Measurements from ENCODE around the gene RPS6KB1. TPM values are rescaled to one million over a fixed set of nuclear protein-coding genes. Genes with fewer than 3 reads are reported as not detected.

The RPS6KB1 gene
- total and polyA plus RNA-seq, 9 of the 15 experiments (the other 6 are each of a cell fraction or from before 2014, with no cell fraction given): 8.8 to 60.7 (median 35.1) TPM

GRCh38 chr17:59892924-59893675 is at the start of gene RPS6KB1, which contains the start of gene TUBD1 (continued):
- TF ChIP-seq RNF219 (CRISPR knock-in tag; IDR thresholded peaks at IDR 0.05): no peak
- TF ChIP-seq, protein P1, sequence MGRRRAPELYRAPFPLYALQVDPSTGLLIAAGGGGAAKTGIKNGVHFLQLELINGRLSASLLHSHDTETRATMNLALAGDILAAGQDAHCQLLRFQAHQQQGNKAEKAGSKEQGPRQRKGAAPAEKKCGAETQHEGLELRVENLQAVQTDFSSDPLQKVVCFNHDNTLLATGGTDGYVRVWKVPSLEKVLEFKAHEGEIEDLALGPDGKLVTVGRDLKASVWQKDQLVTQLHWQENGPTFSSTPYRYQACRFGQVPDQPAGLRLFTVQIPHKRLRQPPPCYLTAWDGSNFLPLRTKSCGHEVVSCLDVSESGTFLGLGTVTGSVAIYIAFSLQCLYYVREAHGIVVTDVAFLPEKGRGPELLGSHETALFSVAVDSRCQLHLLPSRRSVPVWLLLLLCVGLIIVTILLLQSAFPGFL (CRISPR knock-in tag; IDR thresholded peaks at IDR 0.05): no peak
- no peak for TF ChIP-seq KLF6 (CRISPR knock-in tag; IDR thresholded peaks at IDR 0.05; ENCODE audit: borderline replicate concordance)
- TF ChIP-seq, protein P2, sequence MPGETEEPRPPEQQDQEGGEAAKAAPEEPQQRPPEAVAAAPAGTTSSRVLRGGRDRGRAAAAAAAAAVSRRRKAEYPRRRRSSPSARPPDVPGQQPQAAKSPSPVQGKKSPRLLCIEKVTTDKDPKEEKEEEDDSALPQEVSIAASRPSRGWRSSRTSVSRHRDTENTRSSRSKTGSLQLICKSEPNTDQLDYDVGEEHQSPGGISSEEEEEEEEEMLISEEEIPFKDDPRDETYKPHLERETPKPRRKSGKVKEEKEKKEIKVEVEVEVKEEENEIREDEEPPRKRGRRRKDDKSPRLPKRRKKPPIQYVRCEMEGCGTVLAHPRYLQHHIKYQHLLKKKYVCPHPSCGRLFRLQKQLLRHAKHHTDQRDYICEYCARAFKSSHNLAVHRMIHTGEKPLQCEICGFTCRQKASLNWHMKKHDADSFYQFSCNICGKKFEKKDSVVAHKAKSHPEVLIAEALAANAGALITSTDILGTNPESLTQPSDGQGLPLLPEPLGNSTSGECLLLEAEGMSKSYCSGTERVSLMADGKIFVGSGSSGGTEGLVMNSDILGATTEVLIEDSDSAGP (CRISPR knock-in tag; IDR thresholded peaks at IDR 0.05): no peak
- no peak for TF ChIP-seq EHMT2 (IDR thresholded peaks at IDR 0.05)
- no peak for TF ChIP-seq DIDO1 (tag; IDR thresholded peaks at IDR 0.05; ENCODE audit: low read depth)
- no peak for TF ChIP-seq ZNF217 (CRISPR knock-in tag; IDR thresholded peaks at IDR 0.05)
- no peak for TF ChIP-seq MIER1 (IDR thresholded peaks at IDR 0.05; ENCODE audit: low read depth)
- no peak for TF ChIP-seq CLOCK (CRISPR knock-in tag; IDR thresholded peaks at IDR 0.05; ENCODE audit: borderline replicate concordance)
- no peak for TF ChIP-seq DPF2 (IDR thresholded peaks at IDR 0.05)
- no peak for TF ChIP-seq FUS (optimal IDR thresholded peaks at IDR 0.05; ENCODE audit: low read depth, low read length)
- TF ChIP-seq, protein P3, sequence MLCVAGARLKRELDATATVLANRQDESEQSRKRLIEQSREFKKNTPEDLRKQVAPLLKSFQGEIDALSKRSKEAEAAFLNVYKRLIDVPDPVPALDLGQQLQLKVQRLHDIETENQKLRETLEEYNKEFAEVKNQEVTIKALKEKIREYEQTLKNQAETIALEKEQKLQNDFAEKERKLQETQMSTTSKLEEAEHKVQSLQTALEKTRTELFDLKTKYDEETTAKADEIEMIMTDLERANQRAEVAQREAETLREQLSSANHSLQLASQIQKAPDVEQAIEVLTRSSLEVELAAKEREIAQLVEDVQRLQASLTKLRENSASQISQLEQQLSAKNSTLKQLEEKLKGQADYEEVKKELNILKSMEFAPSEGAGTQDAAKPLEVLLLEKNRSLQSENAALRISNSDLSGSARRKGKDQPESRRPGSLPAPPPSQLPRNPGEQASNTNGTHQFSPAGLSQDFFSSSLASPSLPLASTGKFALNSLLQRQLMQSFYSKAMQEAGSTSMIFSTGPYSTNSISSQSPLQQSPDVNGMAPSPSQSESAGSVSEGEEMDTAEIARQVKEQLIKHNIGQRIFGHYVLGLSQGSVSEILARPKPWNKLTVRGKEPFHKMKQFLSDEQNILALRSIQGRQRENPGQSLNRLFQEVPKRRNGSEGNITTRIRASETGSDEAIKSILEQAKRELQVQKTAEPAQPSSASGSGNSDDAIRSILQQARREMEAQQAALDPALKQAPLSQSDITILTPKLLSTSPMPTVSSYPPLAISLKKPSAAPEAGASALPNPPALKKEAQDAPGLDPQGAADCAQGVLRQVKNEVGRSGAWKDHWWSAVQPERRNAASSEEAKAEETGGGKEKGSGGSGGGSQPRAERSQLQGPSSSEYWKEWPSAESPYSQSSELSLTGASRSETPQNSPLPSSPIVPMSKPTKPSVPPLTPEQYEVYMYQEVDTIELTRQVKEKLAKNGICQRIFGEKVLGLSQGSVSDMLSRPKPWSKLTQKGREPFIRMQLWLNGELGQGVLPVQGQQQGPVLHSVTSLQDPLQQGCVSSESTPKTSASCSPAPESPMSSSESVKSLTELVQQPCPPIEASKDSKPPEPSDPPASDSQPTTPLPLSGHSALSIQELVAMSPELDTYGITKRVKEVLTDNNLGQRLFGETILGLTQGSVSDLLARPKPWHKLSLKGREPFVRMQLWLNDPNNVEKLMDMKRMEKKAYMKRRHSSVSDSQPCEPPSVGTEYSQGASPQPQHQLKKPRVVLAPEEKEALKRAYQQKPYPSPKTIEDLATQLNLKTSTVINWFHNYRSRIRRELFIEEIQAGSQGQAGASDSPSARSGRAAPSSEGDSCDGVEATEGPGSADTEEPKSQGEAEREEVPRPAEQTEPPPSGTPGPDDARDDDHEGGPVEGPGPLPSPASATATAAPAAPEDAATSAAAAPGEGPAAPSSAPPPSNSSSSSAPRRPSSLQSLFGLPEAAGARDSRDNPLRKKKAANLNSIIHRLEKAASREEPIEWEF (CRISPR knock-in tag; IDR thresholded peaks at IDR 0.05): no peak
- TF ChIP-seq RUNX1 (IDR thresholded peaks at IDR 0.05; ENCODE audit: low read depth): no peak
- TF ChIP-seq MEF2A (IDR thresholded peaks at IDR 0.05; ENCODE audit: control insufficient read depth, low read depth, low read length): no peak
- TF ChIP-seq HNRNPH1 (optimal IDR thresholded peaks at IDR 0.05; ENCODE audit: low read depth, low read length): no peak
